ENCODE measurements around the gene THAP10.
"Not testable (repeated sequence)": the region's sequence is repeated elsewhere in the genome, so short reads cannot be mapped to it uniquely, and the experiment has no call there.

Gene THAP10

DNA sequence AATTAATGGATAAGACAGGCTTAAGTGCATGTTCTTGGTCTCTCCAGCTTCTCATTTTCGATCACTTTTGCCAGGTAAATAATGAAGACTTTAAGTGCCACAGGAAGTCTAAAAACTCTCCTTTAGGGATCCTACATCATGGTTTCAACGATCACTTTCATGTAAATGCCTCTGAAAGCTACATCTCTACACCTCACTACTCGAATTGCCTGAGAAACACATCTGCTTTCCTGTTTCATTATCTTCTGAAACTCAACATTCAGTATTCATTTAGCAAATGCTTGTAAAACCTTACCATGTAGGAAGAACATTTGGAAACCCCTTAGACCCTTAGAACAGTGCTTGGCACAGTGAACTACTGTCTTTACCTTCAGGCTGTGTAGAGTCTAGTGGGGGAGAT, 16.2 kb downstream of the THAP10 start:
- no peak for DNase-seq

- no peak for DNase-seq
Measured at GRCh38 chr15:70875001-70875782, 17.0 kb downstream of the THAP10 start.

DNA sequence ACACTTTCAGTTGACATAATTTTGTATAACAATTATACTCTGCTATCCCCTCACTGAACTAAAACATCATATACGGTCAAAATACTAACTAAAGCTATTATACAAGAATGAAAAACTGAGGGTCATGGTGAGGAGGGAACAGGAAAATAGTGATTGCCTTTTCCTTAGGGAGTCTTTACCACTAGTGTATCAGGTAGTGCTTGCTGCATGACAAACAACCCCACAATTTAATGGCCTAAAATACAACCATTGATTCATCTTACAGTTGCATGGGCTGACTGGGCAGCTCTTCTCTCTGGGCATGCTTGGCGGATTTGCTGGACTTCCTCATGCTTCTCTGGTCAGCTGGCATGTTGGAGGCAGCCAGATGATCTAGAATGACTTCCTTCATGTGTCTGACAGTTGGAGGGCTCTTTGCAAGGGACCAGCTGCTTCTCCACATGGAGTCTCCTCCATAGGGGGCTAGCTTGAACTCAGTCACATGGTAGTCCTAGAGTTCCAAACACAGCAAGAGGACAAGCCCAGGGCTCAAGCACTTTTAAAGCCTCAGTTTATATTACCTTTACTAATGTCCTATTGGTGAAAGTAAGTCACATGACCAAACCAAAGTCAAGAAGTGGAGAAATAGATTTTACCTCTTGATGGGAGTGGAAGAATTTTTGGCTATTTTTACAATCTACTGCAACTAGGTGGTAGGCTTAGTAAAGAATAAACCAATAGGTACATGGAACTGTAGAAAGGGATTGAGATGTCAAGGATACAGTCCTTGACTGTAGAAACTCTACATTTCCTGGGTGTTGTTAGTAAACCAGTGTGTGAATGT, 18.8 kb downstream of the THAP10 start:
- no peak for DNase-seq

- not testable (repeated sequence) for DNase-seq
Measured at GRCh38 chr15:70871490-70871889, 20.7 kb downstream of the THAP10 start.

DNA sequence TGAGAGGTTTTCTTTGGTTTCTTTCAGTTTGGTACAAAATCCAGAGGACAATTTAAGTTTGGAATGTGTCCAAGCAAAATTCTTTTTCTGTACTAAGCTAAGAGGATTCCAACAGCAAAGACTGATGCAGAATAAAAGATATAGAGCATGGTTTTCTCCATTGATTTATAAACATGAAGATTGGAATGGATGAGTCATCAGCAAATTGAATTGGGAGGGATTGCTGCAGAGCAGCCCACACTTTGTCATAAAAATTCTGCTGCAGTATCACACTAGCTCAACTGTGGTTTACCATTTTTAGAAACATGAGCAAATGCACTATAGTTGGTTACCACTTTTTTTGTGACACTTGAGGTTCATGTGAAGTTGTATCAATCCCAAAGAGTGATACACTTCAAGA, 22.2 kb downstream of the THAP10 start:
- no peak for DNase-seq

GRCh38 chr15:70869346-70869745, 22.9 kb downstream of the THAP10 start:
- no peak for DNase-seq

GRCh38 chr15:70867911-70868467, 24.2 kb downstream of the THAP10 start:
- DNase-seq, result no peak

DNA sequence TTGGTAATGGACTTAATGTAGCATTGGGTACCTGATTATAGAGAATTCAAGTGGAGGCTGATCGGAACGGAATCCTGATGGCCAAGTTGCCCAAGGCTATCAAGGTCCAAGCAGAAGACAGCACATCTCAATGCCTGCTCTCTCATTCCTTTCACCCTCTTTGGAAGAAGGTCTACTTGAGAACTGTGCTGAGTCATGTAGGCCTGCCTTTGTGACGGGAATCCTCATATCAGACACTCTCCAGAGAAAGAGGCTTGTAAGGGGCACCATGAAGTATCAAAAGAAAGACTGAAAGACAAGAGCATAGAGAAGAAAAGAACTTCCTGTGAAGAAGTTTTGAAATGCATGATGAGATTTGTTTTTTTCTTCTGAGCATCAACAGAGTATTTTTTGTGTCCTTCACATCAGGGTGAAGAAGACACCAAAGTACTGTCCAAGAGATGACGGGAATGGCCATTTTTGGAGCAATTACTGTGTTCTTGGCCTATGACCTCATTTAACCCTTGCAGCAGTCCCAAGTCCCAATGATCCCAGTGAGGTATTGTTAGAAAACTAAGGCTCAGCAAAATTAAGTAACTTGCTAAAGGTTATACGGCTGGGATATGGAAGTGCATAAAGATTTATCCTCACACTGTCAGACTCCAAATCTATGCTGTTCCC, 25.1 kb downstream of the THAP10 start:
- no peak for DNase-seq

- no peak for DNase-seq
Measured at GRCh38 chr15:70863450-70864218, 28.6 kb downstream of the THAP10 start.

GRCh38 chr15:70859998-70860397, 32.2 kb downstream of the THAP10 start:
- DNase-seq, result no peak

DNA sequence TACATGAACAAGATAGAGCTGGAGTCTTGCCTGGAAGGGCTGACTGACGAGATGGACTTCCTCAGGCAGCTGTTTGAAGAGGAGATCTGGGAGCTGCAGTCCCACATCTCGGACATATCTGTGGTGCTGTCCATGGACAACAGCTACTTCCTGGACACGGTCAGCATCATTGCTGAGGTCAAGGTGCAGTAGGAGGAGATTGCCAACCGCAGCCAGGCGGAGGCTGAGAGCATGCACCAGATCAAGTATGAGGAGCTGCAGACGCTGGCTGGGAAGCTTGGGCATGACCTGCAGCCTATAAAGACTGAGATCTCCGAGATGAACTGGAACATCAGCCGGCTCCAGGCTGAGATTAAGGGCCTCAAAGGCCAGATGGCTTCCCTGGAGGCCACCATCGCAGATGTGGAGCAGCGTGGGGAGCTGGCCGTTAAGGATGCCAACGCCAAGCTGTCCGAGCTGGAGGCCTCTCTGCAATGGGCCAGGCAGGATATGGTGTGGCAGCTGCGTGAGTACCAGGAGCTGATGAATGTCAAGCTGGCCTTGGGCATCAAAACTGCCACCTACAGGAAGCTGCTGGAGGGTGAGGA, 32.8 kb downstream of the THAP10 start:
- no peak for DNase-seq

DNA sequence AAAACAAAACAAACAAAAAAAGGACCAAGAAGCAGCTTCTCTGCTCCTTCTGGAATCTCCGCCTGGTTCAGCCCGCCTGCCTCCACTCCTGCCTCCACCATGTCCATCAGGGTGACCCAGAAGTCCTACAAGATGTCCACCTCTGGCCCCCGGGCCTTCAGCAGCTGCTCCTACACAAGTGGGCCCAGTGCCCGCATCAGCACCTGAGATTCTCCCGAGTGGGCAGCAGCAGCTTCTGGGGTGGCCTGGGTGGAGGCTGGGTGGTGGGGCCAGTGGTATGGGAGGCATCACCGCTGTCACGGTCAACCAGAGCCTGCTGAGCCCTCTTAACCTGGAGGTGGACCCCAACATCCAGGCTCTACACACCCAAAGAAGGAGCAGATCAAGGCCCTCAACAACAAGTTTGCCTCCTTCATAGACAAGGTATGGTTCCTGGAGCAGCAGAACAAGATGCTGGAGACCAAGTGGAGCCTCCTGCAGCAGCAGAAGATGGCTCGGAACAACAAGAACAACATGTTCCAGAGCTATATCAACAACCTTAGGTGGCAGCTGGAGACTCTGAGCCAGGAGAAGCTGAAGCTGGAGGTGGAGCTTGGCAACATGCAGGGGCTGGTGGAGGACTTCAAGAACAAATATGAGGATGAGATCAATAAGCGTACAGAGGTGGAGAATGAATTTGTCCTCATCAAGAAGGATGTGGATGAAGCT, 33.5 kb downstream of the THAP10 start:
- DNase-seq, result not testable (repeated sequence)

GRCh38 chr15:70857562-70858285, 34.5 kb downstream of the THAP10 start:
- DNase-seq, result no peak

DNA sequence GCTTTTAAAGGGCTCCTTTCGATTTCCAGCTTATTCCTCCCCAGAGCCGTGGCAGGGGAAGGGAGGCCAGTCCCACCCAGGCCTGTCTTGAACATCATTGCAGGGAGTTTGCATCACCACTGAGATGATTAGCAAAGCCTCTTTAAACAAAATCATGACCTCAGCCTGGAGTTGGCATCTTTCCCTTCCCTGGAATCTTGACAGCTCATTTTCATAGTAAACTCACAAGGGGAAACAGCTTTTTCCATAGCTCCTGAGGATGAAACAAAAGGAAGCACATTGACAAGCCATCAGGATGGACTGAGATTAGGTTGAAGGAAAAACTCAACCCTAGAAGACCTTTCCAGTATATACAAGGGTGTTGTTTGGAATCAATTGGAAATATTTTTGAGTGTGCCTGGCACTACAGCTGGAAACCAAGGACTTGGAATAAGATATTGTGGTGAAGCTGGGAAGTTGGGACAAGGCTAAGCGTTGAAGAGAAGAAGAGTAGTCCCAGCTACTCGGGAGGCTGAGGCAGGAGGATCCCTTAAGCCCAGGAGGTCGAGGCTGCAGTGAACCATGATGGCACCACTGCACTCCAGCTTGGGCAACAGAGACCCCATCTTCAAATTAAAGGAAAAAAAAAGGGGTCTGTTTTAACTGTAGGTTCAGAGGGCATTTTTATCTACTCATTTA, 35.2 kb downstream of the THAP10 start:
- no peak for DNase-seq

DNA sequence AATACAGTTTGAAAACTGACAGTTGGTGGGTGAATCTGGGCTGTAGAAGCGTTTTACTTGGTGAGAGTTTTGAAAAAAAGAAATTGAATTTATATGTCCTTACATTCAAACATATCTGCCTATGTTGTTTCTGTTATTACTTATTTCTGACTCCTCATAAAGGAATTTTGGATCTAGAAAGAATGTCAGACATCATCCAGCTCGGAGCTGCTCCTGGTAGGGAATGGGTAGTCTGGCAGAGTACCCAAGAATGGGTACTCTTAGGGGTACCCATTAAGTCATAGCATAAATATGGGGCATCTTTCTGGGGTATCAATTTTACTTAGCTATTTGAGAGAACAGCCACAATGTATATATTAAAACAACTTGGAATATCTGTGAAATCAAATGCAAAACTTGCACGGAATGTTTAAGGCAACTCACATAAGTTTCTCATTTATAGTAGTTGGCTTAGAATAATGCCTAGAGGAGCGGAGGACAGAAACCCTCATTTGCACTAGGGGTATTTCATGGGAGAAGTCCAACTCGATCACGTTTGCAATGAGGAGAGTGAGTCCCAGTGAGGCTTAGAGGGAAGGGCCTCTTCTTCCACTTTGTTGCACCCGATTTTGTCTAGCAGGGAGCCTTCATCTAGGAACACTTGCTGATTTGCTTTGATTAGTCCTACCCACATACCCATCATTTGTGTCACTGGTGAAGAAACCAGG, 35.9 kb downstream of the THAP10 start:
- no peak for DNase-seq

- no peak for DNase-seq
Measured at GRCh38 chr15:70855764-70856163, 36.5 kb downstream of the THAP10 start.

DNA sequence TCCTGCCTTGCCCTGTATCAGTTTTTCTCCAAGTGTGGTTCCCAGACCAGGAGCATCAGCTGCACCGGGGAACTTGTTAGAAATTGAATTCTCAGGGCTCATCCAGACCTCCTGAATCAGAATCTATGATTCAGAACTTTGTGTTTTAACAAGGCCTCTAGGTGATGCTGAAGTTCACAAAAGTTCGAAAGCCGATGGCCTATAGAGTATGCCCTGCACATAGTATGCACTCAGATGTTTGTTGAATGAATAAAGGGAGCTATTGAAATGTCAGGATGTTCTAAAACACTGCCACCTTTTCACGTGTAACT, 37.6 kb downstream of the THAP10 start:
- DNase-seq, result no peak

DNA sequence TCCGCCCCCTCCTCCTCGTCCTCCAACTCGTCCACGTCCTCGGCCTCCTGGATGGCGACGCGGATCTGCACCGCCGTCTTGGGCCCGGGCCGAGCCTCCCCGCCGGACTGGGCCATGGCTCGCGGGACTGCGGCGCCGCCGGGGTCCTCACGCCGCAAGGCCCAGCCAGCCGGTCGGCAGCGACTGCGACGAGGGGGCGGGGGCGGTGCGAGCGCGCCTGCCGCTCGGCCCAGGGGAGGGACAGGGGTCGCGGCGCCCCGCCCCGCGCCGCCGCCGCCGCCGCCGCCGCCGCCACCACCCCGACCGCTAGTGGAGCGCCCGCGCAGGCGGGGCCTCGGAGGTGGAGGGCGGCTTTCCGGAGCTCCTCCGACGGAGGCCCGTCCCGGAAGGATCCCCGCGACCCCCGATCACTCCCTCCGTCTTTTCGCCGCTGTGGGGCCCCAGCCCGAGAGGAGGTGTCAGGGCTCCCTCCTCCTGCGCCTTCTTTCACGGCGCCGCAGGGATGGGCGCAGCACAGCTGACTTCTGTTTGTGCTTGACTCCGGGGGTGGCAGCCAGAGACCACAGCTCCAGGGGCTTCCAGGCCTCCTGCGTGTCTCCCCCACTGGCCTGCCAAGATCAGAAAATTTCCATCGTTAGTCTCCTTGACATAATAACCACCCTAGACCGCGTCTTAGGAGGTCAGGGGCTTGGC, 38.1 kb downstream of the THAP10 start, which contains the start of gene LARP6:
TSS of gene LARP6 (minus strand) at position 185 of the 693 bp plus-strand sequence. CDS start at position 116, 69 bp downstream.
- no peak for DNase-seq

Measured in NK-92 treated with Interleukin-12 subunit alpha and Interleukin-12 subunit beta, amount 100 ng/mL, for 24 hours (cell line).